ENCODE measurements around the gene PLB1.

PLB1 gene

GRCh38 chr2:28495551-28496250 lies at the start of gene PLB1:
PLB1 (plus strand) TSS chr2:28496060; CDS start chr2:28496115, 55 bp downstream.
- Histone ChIP-seq H2AFZ (no peak within 1 kb of the TSS), H3K36me3 (ENCODE audit: control insufficient read depth, insufficient read depth, low read length) (no peaks in the 10 kb centered on the region), H3K4me2 (ENCODE audit: low read length) (no peak within 1 kb of the TSS), H3K27me3 (ENCODE audit: control insufficient read depth, insufficient read depth, low read length) (no peaks in the 10 kb centered on the region), H3K4me1 (no peaks in the 10 kb centered on the region), H3K4me3 (ENCODE audit: low read depth, low read length) (no peak within 1 kb of the TSS), H3K9me3 (ENCODE audit: control insufficient read depth, low read length) (no peaks in the 10 kb centered on the region), H3K79me2 (no peaks in the 10 kb centered on the region), H3K27ac (no peak within 1 kb of the TSS), H3K9ac (no peak within 1 kb of the TSS)
- TF ChIP-seq CTCF (IDR thresholded peaks at IDR 0.05) = no peak

- H3K27me3 ChIP-seq (ENCODE audit: control insufficient read depth, insufficient read depth, low read length) = no peaks in the 10 kb centered on the region
- H3K9me3 ChIP-seq (ENCODE audit: control insufficient read depth, low read length) = no peaks in the 10 kb centered on the region
- H3K36me3 ChIP-seq (ENCODE audit: control insufficient read depth, insufficient read depth, low read length) = no peaks in the 10 kb centered on the region
- H3K9ac ChIP-seq = no peak overlapping the region
- H3K4me2 ChIP-seq (ENCODE audit: low read length) = no peak overlapping the region
- no peaks in the 10 kb centered on the region for H3K79me2 ChIP-seq
- H2AFZ ChIP-seq = no peak overlapping the region
- H3K27ac ChIP-seq = no peak overlapping the region
- H3K4me3 ChIP-seq (ENCODE audit: low read depth, low read length) = no peak overlapping the region
- no peak for TF ChIP-seq CTCF (IDR thresholded peaks at IDR 0.05)
- H3K4me1 ChIP-seq = no peaks in the 10 kb centered on the region
These were observed 49.3 kb upstream of the PLB1 start for GRCh38 chr2:28446531-28446930.

- H3K27me3 ChIP-seq (ENCODE audit: control insufficient read depth, insufficient read depth, low read length) = no peaks in the 10 kb centered on the region
- H3K79me2 ChIP-seq = no peaks in the 10 kb centered on the region
- H3K4me2 ChIP-seq (ENCODE audit: low read length) = no peak overlapping the region
- H3K27ac ChIP-seq = no peak overlapping the region
- no peak overlapping the region for H2AFZ ChIP-seq
- no peak overlapping the region for H3K9ac ChIP-seq
- no peak overlapping the region for H3K4me3 ChIP-seq (ENCODE audit: low read depth, low read length)
- H3K36me3 ChIP-seq (ENCODE audit: control insufficient read depth, insufficient read depth, low read length) = no peaks in the 10 kb centered on the region
- H3K4me1 ChIP-seq = no peaks in the 10 kb centered on the region
- no peaks in the 10 kb centered on the region for H3K9me3 ChIP-seq (ENCODE audit: control insufficient read depth, low read length)
- TF ChIP-seq CTCF (IDR thresholded peaks at IDR 0.05) = no peak
These were observed 48.8 kb upstream of the PLB1 start for GRCh38 chr2:28447086-28447485.

GRCh38 chr2:28447943-28448792 lies 47.7 kb upstream of the PLB1 start:
- no peaks in the 10 kb centered on the region for H3K27me3 ChIP-seq (ENCODE audit: control insufficient read depth, insufficient read depth, low read length)
- no peak overlapping the region for H3K9ac ChIP-seq
- H3K4me2 ChIP-seq (ENCODE audit: low read length) = no peak overlapping the region
- H3K36me3 ChIP-seq (ENCODE audit: control insufficient read depth, insufficient read depth, low read length) = no peaks in the 10 kb centered on the region
- H2AFZ ChIP-seq = no peak overlapping the region
- H3K9me3 ChIP-seq (ENCODE audit: control insufficient read depth, low read length) = no peaks in the 10 kb centered on the region
- no peak overlapping the region for H3K4me3 ChIP-seq (ENCODE audit: low read depth, low read length)
- no peak overlapping the region for H3K27ac ChIP-seq
- TF ChIP-seq CTCF (IDR thresholded peaks at IDR 0.05) = no peak
- no peaks in the 10 kb centered on the region for H3K4me1 ChIP-seq
- H3K79me2 ChIP-seq = no peaks in the 10 kb centered on the region

Measured in parathyroid adenoma (tissue), 2 donors.